LNCaP clone FGC (cell line): ENCODE measurements around the gene CACNA2D3.
A peak's percentile ranks its signal among the peaks of the same experiment; 100 is the strongest.
"Not testable (repeated sequence)": the region's sequence is repeated elsewhere in the genome, so short reads cannot be mapped to it uniquely, and the experiment has no call there.

Experiments used
- DNase-seq: peaks from one replicate; pipeline ENCODE4 v3.0.0-alpha.2; 2011; ENCODE audit warnings: low read depth
- H3K4me3 ChIP-seq: 2 replicates; pipeline ENCODE4 v1.5.1; 2011; ENCODE audit warnings: mild to moderate bottlenecking, low read depth, low read length, control low read depth
- CTCF ChIP-seq: IDR thresholded peaks from 2 replicates; pipeline ENCODE4 v1.5.1; 2012; ENCODE audit warnings: mild to moderate bottlenecking; ENCODE audit not compliant: control insufficient read depth, insufficient read depth; ENCODE audit errors: extremely low read depth

CACNA2D3 gene

GRCh38 chr3:55105647-55106046, 983.3 kb downstream of the CACNA2D3 start:
- H3K4me3 ChIP-seq, result no peak overlapping the region
- DNase-seq, result no peak

GRCh38 chr3:55107187-55107586, 984.8 kb downstream of the CACNA2D3 start:
- H3K4me3 ChIP-seq, result no peak overlapping the region
- DNase-seq, result no peak
- TF ChIP-seq CTCF, result no peak

More at GRCh38 chr3:55105647-55106046, 983.3 kb downstream of the CACNA2D3 start:
- TF ChIP-seq CTCF, result no peak

- DNase-seq, result peak; percentile 87
- not testable (repeated sequence) for H3K4me3 ChIP-seq
These were observed 989.6 kb downstream of the CACNA2D3 start for GRCh38 chr3:55111906-55112305.

- no peak for DNase-seq
- no peak for TF ChIP-seq CTCF
- no peak overlapping the region for H3K4me3 ChIP-seq
These were observed 996.1 kb downstream of the CACNA2D3 start for GRCh38 chr3:55118451-55118850.

GRCh38 chr3:55119268-55119667, 996.9 kb downstream of the CACNA2D3 start:
- TF ChIP-seq CTCF, result no peak

GRCh38 chr3:55122312-55122711, 1000.0 kb downstream of the CACNA2D3 start:
- no peak for DNase-seq
- no peak overlapping the region for H3K4me3 ChIP-seq
- no peak for TF ChIP-seq CTCF

More at GRCh38 chr3:55119268-55119667, 996.9 kb downstream of the CACNA2D3 start:
- H3K4me3 ChIP-seq, result no peak overlapping the region
- no peak for DNase-seq
